ENCODE measurements around the gene GTF3C1.

- no peak for TF ChIP-seq POLR2AphosphoS5 (IDR thresholded peaks at IDR 0.05; ENCODE audit: low read depth, low read length)
- no peak for TF ChIP-seq REST (IDR thresholded peaks at IDR 0.05; ENCODE audit: insufficient read depth in 1 of 2, low read depth in 2 of 2, low read length in 2 of 2)
Measured at GRCh38 chr16:27410761-27411160, 139.0 kb downstream of the GTF3C1 start.

Measured in PFSK-1 (cell line).